Dermis blood vessel endothelial cell (primary cell): Measurements from ENCODE around the gene MCF2L. TPM values are rescaled to one million over a fixed set of nuclear protein-coding genes. Genes with fewer than 3 reads are reported as not detected.

ENCODE experiments used
- DNase-seq: peaks from one replicate; pipeline ENCODE4 v3.0.0; 2010
- total RNA-seq: library from RNA; depleted of rRNA; stranded (reverse); fragments of >200 nt; gene quantifications from 2 replicates; pipeline ENCODE4 v1.2.3, GENCODE V29; 2014

The MCF2L gene
- total RNA-seq, 1 donor from 2014 or later = 51.4 TPM

- DNase-seq = no peak
Observed at GRCh38 chr13:112951674-112952371, 17.2 kb upstream of the MCF2L start.

GRCh38 chr13:112952759-112953551 is 16.1 kb upstream of the MCF2L start:
- DNase-seq = no peak

- DNase-seq = no peak
Observed at GRCh38 chr13:112953591-112954487, 15.2 kb upstream of the MCF2L start.

GRCh38 chr13:112954488-112955270 is 14.3 kb upstream of the MCF2L start:
- no peak for DNase-seq

- no peak for DNase-seq
Observed at GRCh38 chr13:112955271-112955937, 13.6 kb upstream of the MCF2L start.

- no peak for DNase-seq
Observed at GRCh38 chr13:112955956-112956355, 13.1 kb upstream of the MCF2L start.

- DNase-seq = no peak
Observed at GRCh38 chr13:112956571-112957294, 12.3 kb upstream of the MCF2L start.

GRCh38 chr13:112957295-112957677 is 11.7 kb upstream of the MCF2L start:
- no peak for DNase-seq

GRCh38 chr13:112958127-112958989 is 10.7 kb upstream of the MCF2L start:
- peak; percentile 59 for DNase-seq

- DNase-seq = peak; percentile 82
Observed at GRCh38 chr13:112959206-112959605, 9.8 kb upstream of the MCF2L start.

GRCh38 chr13:112959701-112960542 is 9.1 kb upstream of the MCF2L start:
- no peak for DNase-seq

- DNase-seq = no peak
Observed at GRCh38 chr13:112960706-112961105, 8.3 kb upstream of the MCF2L start.

GRCh38 chr13:112961457-112962369 is 7.3 kb upstream of the MCF2L start:
- no peak for DNase-seq

- DNase-seq = no peak
Observed at GRCh38 chr13:112962396-112962795, 6.6 kb upstream of the MCF2L start.

GRCh38 chr13:112962911-112963625 is 5.9 kb upstream of the MCF2L start:
- DNase-seq = no peak

- DNase-seq = no peak
Observed at GRCh38 chr13:112963641-112964040, 5.4 kb upstream of the MCF2L start.

- peak; percentile 41 for DNase-seq
Observed at GRCh38 chr13:112964971-112965492, 4.0 kb upstream of the MCF2L start.
